Coronary artery (tissue), 2 donors: ENCODE results near the gene MYO15B.

Experiments used
- DNase-seq: peaks from one replicate; pipeline ENCODE4 v3.0.0-alpha.2; 2017; ENCODE audit warnings: low spot score
- H3K27ac ChIP-seq, 2 donors: fragments of 200-600 bp; sonication (generic); one replicate each; pipeline ENCODE4 v1.5.1; 2016 to 2019
- H3K4me3 ChIP-seq: fragments of 200-600 bp; sonication (generic); 2 replicates; pipeline ENCODE4 v1.5.1; 2016; ENCODE audit warnings: mild to moderate bottlenecking, moderate library complexity
- TF ChIP-seq, protein P1 (sequence below): fragments of 200-600 bp; sonication (generic); IDR thresholded peaks from one replicate; pipeline ENCODE4 v1.5.1; 2019; ENCODE audit warnings: antibody characterized with exemption

Gene MYO15B

DNA sequence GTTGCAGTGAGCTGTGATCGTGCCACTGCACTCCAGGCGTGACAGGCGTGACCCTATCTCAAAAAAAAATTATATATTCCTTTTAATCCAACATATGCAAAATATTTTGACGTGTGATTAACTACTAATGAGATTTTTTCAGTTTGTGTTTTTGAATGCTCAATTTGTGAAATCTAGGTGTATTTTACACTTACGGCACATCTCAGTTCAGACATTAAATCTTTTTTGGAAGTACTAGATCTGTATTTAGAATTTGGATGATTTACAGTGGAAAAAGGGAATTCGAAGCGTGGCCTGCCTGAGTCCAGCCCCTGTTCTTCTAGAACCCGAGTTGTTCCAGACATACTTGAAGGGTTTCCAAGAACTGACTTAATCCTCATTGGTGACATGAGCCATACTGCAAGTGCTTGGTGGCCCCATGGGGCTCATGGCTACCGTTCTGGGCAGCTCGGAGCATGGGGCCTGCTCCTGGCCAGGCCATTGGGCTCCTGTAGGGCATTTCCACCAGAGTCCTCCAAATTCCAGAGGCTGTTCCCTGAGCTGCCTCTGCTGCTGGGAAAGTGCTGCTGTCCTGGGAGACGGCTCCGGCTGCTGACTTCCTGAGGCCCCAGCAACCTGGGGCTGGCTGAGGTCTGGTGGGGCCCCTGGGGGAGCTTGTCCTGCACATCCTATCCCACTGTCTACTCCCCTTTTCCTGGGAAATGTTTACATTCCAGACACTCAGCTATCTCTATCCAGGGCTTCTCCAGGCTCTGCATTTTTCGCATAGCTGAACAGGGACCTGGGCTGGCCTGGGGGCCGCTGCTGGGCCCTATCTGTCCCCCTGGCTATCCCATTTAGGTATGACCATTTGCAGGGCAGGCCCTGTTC is 34.9 kb upstream of the MYO15B start:
- DNase-seq = no peak
- no peak overlapping the region for H3K4me3 ChIP-seq
- H3K27ac ChIP-seq = no peak overlapping the region
- TF ChIP-seq, protein P1, sequence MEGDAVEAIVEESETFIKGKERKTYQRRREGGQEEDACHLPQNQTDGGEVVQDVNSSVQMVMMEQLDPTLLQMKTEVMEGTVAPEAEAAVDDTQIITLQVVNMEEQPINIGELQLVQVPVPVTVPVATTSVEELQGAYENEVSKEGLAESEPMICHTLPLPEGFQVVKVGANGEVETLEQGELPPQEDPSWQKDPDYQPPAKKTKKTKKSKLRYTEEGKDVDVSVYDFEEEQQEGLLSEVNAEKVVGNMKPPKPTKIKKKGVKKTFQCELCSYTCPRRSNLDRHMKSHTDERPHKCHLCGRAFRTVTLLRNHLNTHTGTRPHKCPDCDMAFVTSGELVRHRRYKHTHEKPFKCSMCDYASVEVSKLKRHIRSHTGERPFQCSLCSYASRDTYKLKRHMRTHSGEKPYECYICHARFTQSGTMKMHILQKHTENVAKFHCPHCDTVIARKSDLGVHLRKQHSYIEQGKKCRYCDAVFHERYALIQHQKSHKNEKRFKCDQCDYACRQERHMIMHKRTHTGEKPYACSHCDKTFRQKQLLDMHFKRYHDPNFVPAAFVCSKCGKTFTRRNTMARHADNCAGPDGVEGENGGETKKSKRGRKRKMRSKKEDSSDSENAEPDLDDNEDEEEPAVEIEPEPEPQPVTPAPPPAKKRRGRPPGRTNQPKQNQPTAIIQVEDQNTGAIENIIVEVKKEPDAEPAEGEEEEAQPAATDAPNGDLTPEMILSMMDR = no peak

DNA sequence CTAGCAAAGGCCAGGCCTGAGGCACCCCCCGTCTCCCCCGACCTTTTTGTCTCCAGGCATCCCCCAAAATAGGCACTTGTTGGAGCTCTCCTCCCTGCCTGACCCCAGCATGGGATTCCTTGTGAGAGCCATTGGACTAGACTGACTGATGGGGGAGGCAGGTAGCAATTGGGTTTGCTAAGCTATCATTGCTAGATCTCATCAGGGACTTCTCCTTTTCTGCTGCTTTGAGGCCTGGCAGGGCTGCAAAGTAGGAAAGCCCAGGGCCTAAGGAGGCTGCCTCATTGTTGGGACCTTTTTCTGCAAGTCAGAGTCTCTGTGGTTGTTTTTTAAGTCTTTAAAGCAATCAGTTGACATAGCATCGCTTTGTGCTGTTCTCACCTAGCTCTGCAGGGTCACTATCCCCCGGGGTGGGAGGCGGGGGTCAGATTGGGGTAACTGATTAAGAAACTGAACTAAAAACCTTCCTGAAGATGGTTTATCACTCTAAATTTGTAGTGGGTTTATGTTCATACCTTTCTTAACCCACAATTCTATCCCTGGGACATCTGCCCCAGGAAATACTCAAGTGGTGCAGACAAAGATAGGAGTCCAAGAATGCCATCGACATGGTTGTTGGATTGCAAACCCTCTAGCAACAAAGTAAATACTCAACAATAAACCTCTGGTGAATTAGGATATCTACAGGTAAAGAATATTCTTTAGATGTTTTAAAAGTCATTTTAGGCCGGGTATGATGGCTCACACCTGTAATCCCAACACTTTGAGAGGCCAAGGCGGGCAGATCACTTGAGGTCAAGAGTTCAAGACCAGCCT is 34.1 kb upstream of the MYO15B start:
- H3K27ac ChIP-seq = no peak overlapping the region
- no peak overlapping the region for H3K4me3 ChIP-seq
- TF ChIP-seq, protein P1 = no peak
- DNase-seq = no peak

DNA sequence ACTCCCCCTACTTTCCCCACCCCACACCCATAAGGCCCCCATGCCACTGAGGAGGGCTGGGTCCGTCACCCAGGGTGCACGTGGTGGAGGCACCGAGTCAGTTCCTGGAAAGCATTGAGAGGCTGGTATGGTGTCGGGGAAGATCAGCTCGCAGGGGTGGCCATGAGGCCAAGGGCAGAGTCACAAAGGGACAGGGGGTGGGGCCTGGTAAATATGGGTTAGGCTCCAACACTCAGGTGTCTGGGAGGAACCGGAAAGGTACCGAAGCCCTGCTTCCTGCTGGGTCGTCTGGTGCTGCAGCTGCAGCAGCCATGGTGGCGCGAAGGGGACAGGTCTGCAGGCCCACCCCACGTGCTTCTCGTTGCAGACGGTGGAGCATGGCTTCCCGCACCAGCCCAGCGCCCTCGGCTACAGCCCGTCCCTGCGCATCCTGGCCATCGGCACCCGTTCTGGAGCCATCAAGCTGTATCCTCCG is 31.9 kb upstream of the MYO15B start:
- DNase-seq = no peak
- TF ChIP-seq, protein P1 = no peak
- Histone ChIP-seq H3K27ac (no peak overlapping the region), H3K4me3 (no peak overlapping the region)

DNA sequence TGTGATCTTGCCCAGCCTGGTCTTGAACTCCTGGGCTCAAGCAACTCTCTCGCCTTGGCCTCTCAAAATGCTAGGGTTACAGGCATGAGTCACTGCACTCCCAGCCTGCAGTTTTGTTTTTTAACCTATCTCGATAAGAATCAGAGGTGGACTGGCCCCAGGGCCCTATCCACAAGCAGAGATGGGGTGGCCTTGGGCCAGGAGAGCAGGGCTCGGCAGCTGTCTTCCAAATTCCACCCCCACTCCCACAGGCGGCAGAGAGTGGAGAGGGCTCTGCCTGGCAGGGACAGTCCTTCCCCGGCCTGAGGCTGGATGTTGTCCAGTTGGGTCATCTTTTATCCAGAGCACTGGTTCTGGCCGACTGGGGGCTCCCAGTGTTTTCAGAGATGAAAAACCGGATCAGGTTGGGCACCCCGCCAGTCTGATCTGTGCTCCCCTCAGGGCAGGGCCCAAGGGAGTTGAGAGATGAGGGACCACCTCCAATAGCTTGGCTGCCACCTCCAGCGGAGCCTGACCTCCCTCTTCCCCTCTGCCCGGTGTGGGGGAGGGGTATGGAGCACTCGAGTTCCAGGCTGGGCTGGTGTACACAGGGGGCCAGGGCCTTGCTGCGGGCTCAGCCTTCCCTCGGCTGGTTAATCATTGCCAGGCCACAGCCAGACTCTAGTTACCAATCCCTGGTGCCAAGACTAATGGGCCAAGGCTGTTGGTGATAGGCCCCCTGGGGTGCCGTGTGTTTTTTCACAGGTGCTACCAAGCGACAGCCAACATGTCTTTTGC is 30.3 kb upstream of the MYO15B start:
- TF ChIP-seq, protein P1 = no peak
- H3K4me3 ChIP-seq = no peak overlapping the region
- no peak for DNase-seq
- H3K27ac ChIP-seq = no peak overlapping the region

DNA sequence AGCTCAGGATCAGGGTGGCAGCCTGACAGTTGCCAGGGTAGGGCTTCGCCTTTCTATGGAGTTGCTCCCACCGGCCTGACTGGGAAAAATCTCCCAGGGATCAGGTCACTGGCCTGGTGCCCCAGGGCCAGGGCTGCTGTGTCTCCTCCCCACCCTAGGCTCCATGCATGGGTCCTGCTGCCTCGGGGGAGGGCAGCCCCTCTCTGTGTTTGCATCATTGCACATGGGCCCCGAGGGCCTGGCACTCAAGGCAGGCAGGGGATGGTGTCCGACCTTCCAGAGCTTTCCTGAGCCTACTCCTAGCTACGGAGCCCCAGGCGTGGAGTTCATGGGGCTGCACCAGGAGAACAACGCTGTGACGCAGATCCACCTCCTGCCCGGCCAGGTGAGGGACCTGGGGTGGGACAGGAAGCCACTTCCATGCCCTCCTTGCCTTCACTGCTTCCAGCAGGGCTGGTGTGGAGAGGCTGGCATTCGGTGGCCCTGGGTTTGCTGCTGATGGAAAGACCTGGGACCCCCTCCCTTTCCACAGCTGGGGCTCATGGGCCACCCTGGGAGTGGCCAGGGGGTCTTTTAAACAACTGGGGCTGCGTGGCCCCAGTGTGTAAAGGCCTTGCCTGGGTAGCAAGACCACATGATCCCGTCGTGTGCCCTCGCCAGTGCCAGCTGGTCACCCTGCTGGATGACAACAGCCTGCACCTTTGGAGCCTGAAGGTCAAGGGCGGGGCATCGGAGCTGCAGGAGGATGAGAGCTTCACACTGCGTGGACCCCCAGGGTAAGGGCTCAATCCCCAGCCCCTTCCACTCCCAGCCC is 29.5 kb upstream of the MYO15B start:
- no peak overlapping the region for H3K4me3 ChIP-seq
- no peak overlapping the region for H3K27ac ChIP-seq
- DNase-seq = no peak
- TF ChIP-seq, protein P1 = no peak
